Measurements from ENCODE around the gene PIEZO1. TPM values are rescaled to one million over a fixed set of nuclear protein-coding genes. Genes with fewer than 3 reads are reported as not detected.

PIEZO1 gene
- total and polyA plus RNA-seq, 11 donors = 14.2 to 59.7 (median 31.2) TPM

GRCh38 chr16:88787579-88788314, 2.7 kb upstream of the PIEZO1 start:
- intact Hi-C loops (cut with DNase I) = loop anchor here in 1 of 10 donors (2.0 kb wide), 1 partner anchor 49 kb away; no protein-coding TSS in a partner anchor
- no peak for DNase-seq
- no peaks in the 10 kb centered on the region for H3K36me3 ChIP-seq

GRCh38 chr16:88784856-88785105, 239 bp downstream of the PIEZO1 start:
- Histone ChIP-seq H3K27me3 (no peaks in the 10 kb centered on the region), H3K4me1 (peaks cover 0 to 57% (median 37%) of the 10 kb centered on the region in 12 donors), H3K36me3 (no peaks in the 10 kb centered on the region), H3K9me3 (no peaks in the 10 kb centered on the region), H3K4me3 (peak overlapping the region; percentile 56 to 92 (median 70)), H3K27ac (peak overlapping the region; percentile 77 to 95 (median 88))
- no peak for TF ChIP-seq CTCF (IDR thresholded peaks at IDR 0.05)
- TF ChIP-seq POLR2A (IDR thresholded peaks at IDR 0.05) = no peak
- DNase-seq = no peak
- ATAC-seq = peak in 2 of 4 donors; percentile 40 to 48
- 0 to 2% (median 1%) methylated on average over 20 to 32 of the region's 32 CpGs for WGBS, 4 donors
- intact Hi-C loops (cut with DNase I) = loop anchor here in 9 of 10 donors (1.0 to 2.0 kb wide), 3 partner anchors 40 to 42 kb away; no protein-coding TSS in a partner anchor

More at GRCh38 chr16:88787579-88788314, 2.7 kb upstream of the PIEZO1 start:
- peaks cover 0 to 14% (median under 1%) of the 10 kb centered on the region in 9 donors for H3K27me3 ChIP-seq
- ATAC-seq = no peak
- H3K4me3 ChIP-seq = no peak overlapping the region
- 89 to 93% (median 93%) methylated on average over 11 of the region's 11 CpGs for WGBS, 4 donors
- no peak overlapping the region for H3K27ac ChIP-seq
- no peaks in the 10 kb centered on the region for H3K9me3 ChIP-seq
- H3K4me1 ChIP-seq = peaks cover 0 to 51% (median 17%) of the 10 kb centered on the region in 12 donors
- TF ChIP-seq CTCF (IDR thresholded peaks at IDR 0.05) = no peak
- no peak for TF ChIP-seq POLR2A (IDR thresholded peaks at IDR 0.05)

DNA sequence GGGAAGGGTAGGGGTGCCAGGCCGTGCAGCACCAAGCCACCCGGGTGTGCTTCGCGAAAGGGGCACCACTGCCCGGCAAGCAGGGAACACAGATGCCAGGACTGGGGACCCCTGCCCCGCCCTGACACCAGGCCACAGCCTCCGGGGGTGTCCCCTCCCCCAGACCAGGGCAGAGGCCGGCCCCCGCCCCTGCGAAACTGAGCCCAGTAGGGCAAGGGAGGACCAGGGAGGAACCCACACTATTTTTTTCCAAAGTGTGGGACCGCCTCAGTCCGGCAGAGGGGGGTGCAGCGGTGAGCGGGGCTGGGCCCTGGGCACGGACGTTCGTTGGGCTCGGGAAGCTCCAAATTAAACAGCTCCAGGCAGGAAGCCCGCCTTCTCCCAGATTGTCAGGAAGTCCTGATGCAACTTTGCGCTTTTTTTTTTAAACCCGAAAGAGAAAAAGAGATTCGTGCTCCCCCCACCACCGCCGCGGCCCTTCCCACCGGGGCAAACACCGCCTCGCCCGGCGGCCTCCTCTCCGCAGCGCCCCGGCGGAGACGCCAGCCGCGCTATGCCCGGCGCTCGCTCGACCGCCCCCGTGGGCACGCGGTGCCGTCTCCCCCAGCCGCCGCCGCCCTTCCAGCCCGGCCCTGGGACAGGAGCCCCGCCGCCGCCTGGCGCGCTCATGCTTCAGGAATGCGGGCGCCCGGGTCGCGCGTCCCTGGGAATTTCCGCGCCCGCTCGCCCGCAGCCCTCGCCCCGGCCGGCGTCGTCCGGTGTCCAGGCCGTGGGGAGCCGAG, 755 bp downstream of the PIEZO1 start:
- ATAC-seq (peak; percentile 57 to 73 (median 66)), DNase-seq (peak; percentile 69 to 82 (median 79))
- no peak for TF ChIP-seq POLR2A (IDR thresholded peaks at IDR 0.05)
- peak; percentile 37 to 68 (median 50) for TF ChIP-seq CTCF (IDR thresholded peaks at IDR 0.05)
- H3K9me3 ChIP-seq = no peaks in the 10 kb centered on the region
- WGBS, 4 donors = 4 to 6% (median 5%) methylated on average over 18 to 74 of the region's 74 CpGs
- peaks cover 0 to 58% (median 42%) of the 10 kb centered on the region in 12 donors for H3K4me1 ChIP-seq
- H3K36me3 ChIP-seq = no peaks in the 10 kb centered on the region
- intact Hi-C loops (cut with DNase I) = loop anchor here in 8 of 10 donors (2.0 kb wide), 2 partner anchors 39 to 41 kb away; no protein-coding TSS in a partner anchor
- peak overlapping the region; percentile 56 to 92 (median 70) for H3K4me3 ChIP-seq
- H3K27me3 ChIP-seq = no peaks in the 10 kb centered on the region
- H3K27ac ChIP-seq = peak overlapping the region; percentile 77 to 95 (median 88)

All from heart left ventricle (tissue), 16 donors.